Stomach (tissue), 4 donors: ENCODE measurements around the gene AGBL2.

ENCODE experiments used
- CTCF ChIP-seq, 7 experiments: fragments of 450-650 bp in 4 of 7; fragments of 200-600 bp in 3 of 7; sonication (generic) in 3 of 7; IDR thresholded peaks; one replicate each; pipeline ENCODE4 v1.5.1; 2016 to 2019; ENCODE audit warnings: antibody characterized with exemption in 7 of 7, control low read depth in 2 of 7, mild to moderate bottlenecking in 1 of 7
- EP300 ChIP-seq: sonication (generic); formaldehyde crosslinking; IDR thresholded peaks from one replicate; pipeline ENCODE4 v1.6.1; 2017; ENCODE audit warnings: antibody characterized with exemption
- POLR2A ChIP-seq, 4 donors: fragments of 450-650 bp; IDR thresholded peaks; one replicate each; pipeline ENCODE4 v1.6.1; 2016; ENCODE audit warnings: antibody characterized with exemption in 4 of 4, control low read depth in 2 of 4, mild to moderate bottlenecking in 1 of 4, moderate library complexity in 1 of 4
- POLR2AphosphoS5 ChIP-seq, 3 donors: sonication (generic); formaldehyde crosslinking; IDR thresholded peaks; one replicate each; pipeline ENCODE4 v1.6.1; 2016; ENCODE audit warnings: antibody characterized with exemption in 3 of 3

- no peak for TF ChIP-seq CTCF (IDR thresholded peaks at IDR 0.05)
- TF ChIP-seq EP300, result no peak
- TF ChIP-seq POLR2A (IDR thresholded peaks at IDR 0.05), result no peak
- no peak for TF ChIP-seq POLR2AphosphoS5 (IDR thresholded peaks at IDR 0.05)
These were observed 47.6 kb downstream of the AGBL2 start for GRCh38 chr11:47667555-47667954.
